Peyer's patch (tissue), 4 donors: ENCODE results near the gene SERTAD3. TPM values are rescaled to one million over a fixed set of nuclear protein-coding genes. Genes with fewer than 3 reads are reported as not detected.

Experiments
- DNase-seq, 3 donors: peaks; one replicate each; pipeline ENCODE4 v3.0.0-alpha.2; 2017 to 2019
- H3K27ac ChIP-seq, 4 donors: fragments of 200-600 bp; sonication (generic); one replicate each; pipeline ENCODE4 v1.5.1; 2016 to 2019
- H3K27me3 ChIP-seq, 2 donors: fragments of 200-600 bp; sonication (generic); one replicate each; pipeline ENCODE4 v1.5.1; 2019
- H3K36me3 ChIP-seq, 3 donors: fragments of 200-600 bp; sonication (generic); one replicate each; pipeline ENCODE4 v1.5.1; 2016 to 2019
- H3K4me1 ChIP-seq, 4 donors: fragments of 200-600 bp; sonication (generic); one replicate each; pipeline ENCODE4 v1.5.1; 2016 to 2019
- H3K4me3 ChIP-seq, 4 donors: fragments of 200-600 bp; sonication (generic); 1 replicate in 3 of 4; 2 replicates in 1 of 4; pipeline ENCODE4 v1.5.1; 2016 to 2019; ENCODE audit warnings: mild to moderate bottlenecking in 1 of 4
- H3K9me3 ChIP-seq, 4 donors: fragments of 200-600 bp; sonication (generic); one replicate each; pipeline ENCODE4 v1.5.1; 2016 to 2019; ENCODE audit warnings: mild to moderate bottlenecking in 1 of 4
- POLR2A ChIP-seq, 2 donors: fragments of 450-650 bp; IDR thresholded peaks; one replicate each; pipeline ENCODE4 v1.5.1; 2017; ENCODE audit warnings: antibody characterized with exemption in 2 of 2, mild to moderate bottlenecking in 2 of 2, moderate library complexity in 2 of 2
- total RNA-seq, 4 donors: library from RNA; depleted of rRNA; stranded (reverse); fragments of >200 nt; gene quantifications; one replicate each; pipeline ENCODE4 v1.1.0, GENCODE V29; 2016
- TF ChIP-seq, protein P1 (sequence below), 6 experiments: fragments of 450-650 bp in 4 of 6; fragments of 200-600 bp in 2 of 6; sonication (generic) in 1 of 6; IDR thresholded peaks; one replicate each; pipeline ENCODE4 v1.5.1; 2017 to 2019; ENCODE audit warnings: antibody characterized with exemption in 6 of 6, mild to moderate bottlenecking in 3 of 6, moderate library complexity in 1 of 6

The SERTAD3 gene
- total RNA-seq, 4 donors from 2014 or later = 9.1 to 22.4 (median 15.2) TPM

DNA sequence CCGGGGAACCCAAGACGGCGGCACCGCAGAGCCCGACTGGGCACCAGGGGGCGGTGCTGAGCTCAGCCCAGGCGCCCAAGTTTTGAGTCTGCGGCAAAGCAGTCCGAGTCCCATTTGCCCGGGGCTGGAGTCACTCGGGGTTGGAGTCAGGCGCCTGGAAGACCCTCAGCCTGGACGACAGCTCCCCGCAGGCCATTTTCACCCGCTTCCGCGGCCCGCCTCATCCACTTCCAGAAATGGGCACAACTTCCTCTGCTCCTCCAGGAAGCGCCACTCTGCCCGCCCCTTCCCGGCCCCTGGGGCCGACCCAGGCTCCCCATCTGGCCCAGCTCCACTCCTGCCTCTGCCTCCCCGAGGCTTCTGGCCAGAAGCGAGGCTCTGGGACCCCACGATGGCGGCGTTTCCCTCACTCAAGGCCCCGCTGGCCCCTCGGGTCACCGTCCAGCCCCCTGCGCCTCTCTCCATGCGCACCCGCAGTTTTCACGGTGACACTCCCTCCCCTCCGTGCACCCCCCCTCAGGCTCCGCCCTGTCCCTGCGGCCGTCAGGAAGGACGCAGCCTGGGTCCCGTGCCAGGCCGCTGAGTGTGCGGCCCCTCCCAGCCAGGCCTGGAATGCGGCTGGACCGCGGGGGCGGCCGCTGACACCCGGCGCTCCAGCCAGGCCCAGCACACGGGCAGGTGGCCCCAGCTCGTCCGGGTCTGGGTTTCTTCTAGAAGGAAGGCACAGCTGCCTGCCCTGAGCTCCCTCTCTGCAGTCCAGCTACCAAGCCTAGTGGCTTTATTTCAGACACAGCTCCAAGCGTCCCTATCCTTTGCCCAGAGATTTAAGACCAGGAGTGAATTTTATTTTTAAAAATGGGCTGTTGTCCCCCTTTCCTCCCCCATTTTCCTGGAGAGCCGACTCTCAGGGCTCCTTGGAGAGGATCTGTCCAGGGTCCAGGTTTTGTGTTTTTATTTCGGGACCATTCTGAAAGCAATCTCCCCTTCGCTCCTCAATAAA lies 23.1 kb downstream of the SERTAD3 start:
- Histone ChIP-seq H3K4me1 (peaks cover 3 to 42% (median 11%) of the 10 kb centered on the region in 4 donors), H3K27ac (peak overlapping the region; percentile 95 to 99 (median 96)), H3K9me3 (no peaks in the 10 kb centered on the region), H3K36me3 (peaks cover 0 to 13% (median 0%) of the 10 kb centered on the region in 3 donors), H3K27me3 (no peaks in the 10 kb centered on the region), H3K4me3 (peak overlapping the region; percentile 52 to 71 (median 60))
- TF ChIP-seq, protein P1, sequence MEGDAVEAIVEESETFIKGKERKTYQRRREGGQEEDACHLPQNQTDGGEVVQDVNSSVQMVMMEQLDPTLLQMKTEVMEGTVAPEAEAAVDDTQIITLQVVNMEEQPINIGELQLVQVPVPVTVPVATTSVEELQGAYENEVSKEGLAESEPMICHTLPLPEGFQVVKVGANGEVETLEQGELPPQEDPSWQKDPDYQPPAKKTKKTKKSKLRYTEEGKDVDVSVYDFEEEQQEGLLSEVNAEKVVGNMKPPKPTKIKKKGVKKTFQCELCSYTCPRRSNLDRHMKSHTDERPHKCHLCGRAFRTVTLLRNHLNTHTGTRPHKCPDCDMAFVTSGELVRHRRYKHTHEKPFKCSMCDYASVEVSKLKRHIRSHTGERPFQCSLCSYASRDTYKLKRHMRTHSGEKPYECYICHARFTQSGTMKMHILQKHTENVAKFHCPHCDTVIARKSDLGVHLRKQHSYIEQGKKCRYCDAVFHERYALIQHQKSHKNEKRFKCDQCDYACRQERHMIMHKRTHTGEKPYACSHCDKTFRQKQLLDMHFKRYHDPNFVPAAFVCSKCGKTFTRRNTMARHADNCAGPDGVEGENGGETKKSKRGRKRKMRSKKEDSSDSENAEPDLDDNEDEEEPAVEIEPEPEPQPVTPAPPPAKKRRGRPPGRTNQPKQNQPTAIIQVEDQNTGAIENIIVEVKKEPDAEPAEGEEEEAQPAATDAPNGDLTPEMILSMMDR (IDR thresholded peaks at IDR 0.05) = peak; percentile 95 to 97 (median 96)
- peak; percentile 94 to 97 for TF ChIP-seq POLR2A (IDR thresholded peaks at IDR 0.05)
- peak; percentile 83 to 98 (median 95) for DNase-seq

DNA sequence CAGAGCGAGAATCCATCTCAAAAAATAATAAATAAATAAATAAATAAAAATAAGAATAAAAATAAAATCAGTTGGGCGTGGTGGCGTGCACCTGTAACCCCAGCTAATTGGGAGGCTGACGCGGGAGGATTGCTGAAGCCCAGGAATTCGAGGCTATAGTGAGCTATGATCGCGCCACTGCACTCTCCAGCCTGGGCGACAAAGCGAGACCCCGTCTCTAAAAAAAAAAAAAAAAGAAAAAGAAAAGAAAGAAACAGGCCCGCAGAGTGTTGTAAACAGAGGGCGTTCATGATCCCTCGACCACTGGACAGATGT lies 23.7 kb downstream of the SERTAD3 start:
- H3K4me3 ChIP-seq = peak overlapping the region; percentile 52 to 71 (median 60)
- peaks cover 0 to 13% (median 0%) of the 10 kb centered on the region in 3 donors for H3K36me3 ChIP-seq
- peaks cover 3 to 42% (median 11%) of the 10 kb centered on the region in 4 donors for H3K4me1 ChIP-seq
- TF ChIP-seq POLR2A (IDR thresholded peaks at IDR 0.05) = no peak
- TF ChIP-seq, protein P1 (IDR thresholded peaks at IDR 0.05) = no peak
- H3K27me3 ChIP-seq = no peaks in the 10 kb centered on the region
- peak in 1 of 3 donors; percentile 40 for DNase-seq
- peak overlapping the region; percentile 95 to 99 (median 96) for H3K27ac ChIP-seq
- H3K9me3 ChIP-seq = no peaks in the 10 kb centered on the region

- no peak for TF ChIP-seq POLR2A (IDR thresholded peaks at IDR 0.05)
- TF ChIP-seq, protein P1 (IDR thresholded peaks at IDR 0.05) = no peak
- no peaks in the 10 kb centered on the region for H3K27me3 ChIP-seq
- H3K27ac ChIP-seq = no peak overlapping the region
- no peaks in the 10 kb centered on the region for H3K9me3 ChIP-seq
- peaks cover 0 to 13% (median 0%) of the 10 kb centered on the region in 3 donors for H3K36me3 ChIP-seq
- DNase-seq = no peak
- no peak overlapping the region for H3K4me3 ChIP-seq
- H3K4me1 ChIP-seq = peaks cover 3 to 42% (median 11%) of the 10 kb centered on the region in 4 donors
Observed at GRCh38 chr19:40419780-40420179, 24.4 kb downstream of the SERTAD3 start.

GRCh38 chr19:40419066-40419612 lies 25.0 kb downstream of the SERTAD3 start:
- Histone ChIP-seq H3K27ac (no peak overlapping the region), H3K9me3 (no peaks in the 10 kb centered on the region), H3K27me3 (no peaks in the 10 kb centered on the region), H3K4me1 (peaks cover 0 to 38% (median 9%) of the 10 kb centered on the region in 4 donors), H3K4me3 (no peak overlapping the region), H3K36me3 (peaks cover 0 to 13% (median 0%) of the 10 kb centered on the region in 3 donors)
- TF ChIP-seq POLR2A (IDR thresholded peaks at IDR 0.05) = no peak
- TF ChIP-seq, protein P1 (IDR thresholded peaks at IDR 0.05) = no peak
- no peak for DNase-seq

GRCh38 chr19:40418040-40418439 lies 26.1 kb downstream of the SERTAD3 start:
- Histone ChIP-seq H3K36me3 (peaks cover 0 to 9% (median 0%) of the 10 kb centered on the region in 3 donors), H3K4me3 (no peak overlapping the region), H3K4me1 (peaks cover 0 to 27% (median 8%) of the 10 kb centered on the region in 4 donors), H3K27me3 (no peaks in the 10 kb centered on the region), H3K9me3 (no peaks in the 10 kb centered on the region), H3K27ac (peak overlapping the region; percentile 53 to 81 (median 66))
- TF ChIP-seq POLR2A (IDR thresholded peaks at IDR 0.05) = no peak
- TF ChIP-seq, protein P1 (IDR thresholded peaks at IDR 0.05) = no peak
- no peak for DNase-seq
